A549 (cell line): ENCODE measurements around the gene FERD3L. TPM values are rescaled to one million over a fixed set of nuclear protein-coding genes. Genes with fewer than 3 reads are reported as not detected.

ENCODE experiments used
- ATAC-seq, 2 experiments: fragments of 200-7000 bp in 1 of 2; fragments of >200 bp in 1 of 2; cut with Nextera tagmentation in 1 of 2; cut with Tn5 transposase in 1 of 2; 3 replicates each; pipeline versions ENCODE4 v1.8.0 to v1.9.1; 2018 to 2020; ENCODE audit warnings: mild to moderate bottlenecking in 1 of 2, moderate library complexity in 1 of 2
- CTCF ChIA-PET: fragments of 300-600 bp; sonication (Branson Sonifier 250); formaldehyde crosslinking; extraction: SDS; loops from one replicate; lab custom pipeline; 2021; ENCODE audit warnings: antibody characterized with exemption, inconsistent platforms; lab: Yijun Ruan, JAX
- POLR2A ChIA-PET: fragments of 350-600 bp; formaldehyde crosslinking; extraction: SDS; loops from one replicate; lab custom pipeline; 2021; ENCODE audit warnings: antibody characterized with exemption, inconsistent platforms; lab: Yijun Ruan, JAX
- DNase-seq, 2 experiments: peaks; one replicate each; pipeline versions ENCODE4 v3.0.0 to v3.0.0-alpha.2; 2011 to 2016; ENCODE audit warnings: low read depth in 1 of 2, low spot score in 1 of 2
- FAIRE-seq: peaks from 2 replicates; lab custom pipeline; 2011; peaks lifted over from hg19 to GRCh38; lab: Jason Lieb, UNC
- H3K27ac ChIP-seq, 2 experiments: fragments of >200 bp; sonication (Bioruptor Twin); formaldehyde crosslinking; 3 replicates each; pipeline ENCODE4 v1.5.1; 2016 to 2017
- H3K4me1 ChIP-seq: fragments of >200 bp; sonication (Bioruptor Twin); formaldehyde crosslinking; 3 replicates; pipeline ENCODE4 v1.6.1; 2016
- H3K4me2 ChIP-seq: fragments of >200 bp; sonication (Bioruptor Twin); formaldehyde crosslinking; 3 replicates; pipeline ENCODE4 v1.6.1; 2016
- H3K4me3 ChIP-seq: fragments of >200 bp; sonication (Bioruptor Twin); formaldehyde crosslinking; 3 replicates; pipeline ENCODE4 v1.5.1; 2016
- H3K9me3 ChIP-seq: fragments of >200 bp; sonication (Bioruptor Twin); formaldehyde crosslinking; 3 replicates; pipeline ENCODE4 v1.6.1; 2016
- ATOH8 ChIP-seq: fragments of 250-450 bp; sonication (Bioruptor Pico); IDR thresholded peaks from 2 replicates; pipeline ENCODE4 v1.5.0; 2020; ENCODE audit warnings: low read depth, mild to moderate bottlenecking, moderate library complexity
- BHLHE40 ChIP-seq: IDR thresholded peaks from 2 replicates; pipeline ENCODE4 v1.6.1; 2012; ENCODE audit warnings: low read depth, low read length, inconsistent platforms
- CBX2 ChIP-seq: fragments of 200-600 bp; sonication (generic); IDR thresholded peaks from 2 replicates; pipeline ENCODE4 v1.6.1; 2016; ENCODE audit warnings: low read depth, mild to moderate bottlenecking, borderline replicate concordance
- CHD4 ChIP-seq: fragments of 200-600 bp; sonication (generic); IDR thresholded peaks from 2 replicates; pipeline ENCODE4 v1.6.1; 2016; ENCODE audit warnings: antibody characterized with exemption, mild to moderate bottlenecking, borderline replicate concordance
- EHF ChIP-seq: fragments of 250-450 bp; sonication (Bioruptor Pico); IDR thresholded peaks from 2 replicates; pipeline ENCODE4 v1.5.0; 2020; ENCODE audit warnings: mild to moderate bottlenecking
- EHMT2 ChIP-seq: fragments of 200-600 bp; sonication (generic); IDR thresholded peaks from 2 replicates; pipeline ENCODE4 v1.6.1; 2016; ENCODE audit warnings: antibody characterized with exemption, low read depth, mild to moderate bottlenecking, moderate library complexity
- ELK1 ChIP-seq: fragments of 150-350 bp; IDR thresholded peaks from 2 replicates; pipeline ENCODE4 v1.6.1; 2014; ENCODE audit warnings: low read depth, mild to moderate bottlenecking, low read length
- EP300 ChIP-seq, 2 experiments: fragments of >200 bp; sonication (Bioruptor Twin); formaldehyde crosslinking; IDR thresholded peaks; 2 replicates in 1 of 2; 3 replicates in 1 of 2; pipeline ENCODE4 v1.6.1; 2016 to 2017
- FOSB ChIP-seq: fragments of 250-450 bp; sonication (Bioruptor Pico); IDR thresholded peaks from 2 replicates; pipeline ENCODE4 v1.5.0; 2020; ENCODE audit warnings: mild to moderate bottlenecking, moderate library complexity
- FOSL2 ChIP-seq, 2 experiments: fragments of 450-650 bp in 1 of 2; fragments of >200 bp in 1 of 2; sonication (Bioruptor Twin) in 1 of 2; formaldehyde crosslinking; IDR thresholded peaks; 2 replicates each; pipeline versions ENCODE4 v1.5.0 to v1.6.1; 2016 to 2020; ENCODE audit warnings: mild to moderate bottlenecking in 1 of 2, moderate library complexity in 1 of 2
- HES2 ChIP-seq: fragments of >200 bp; sonication (Bioruptor Twin); formaldehyde crosslinking; IDR thresholded peaks from 2 replicates; pipeline ENCODE4 v1.6.1; 2016
- HOXB13 ChIP-seq: fragments of 250-450 bp; sonication (Bioruptor Pico); IDR thresholded peaks from 2 replicates; pipeline ENCODE4 v1.5.0; 2020; ENCODE audit warnings: low read depth, mild to moderate bottlenecking, moderate library complexity
- JUN ChIP-seq, 2 experiments: fragments of >200 bp; sonication (Bioruptor Twin); formaldehyde crosslinking; IDR thresholded peaks; 2 replicates in 1 of 2; 3 replicates in 1 of 2; pipeline ENCODE4 v1.6.1; 2016 to 2017
- JUNB ChIP-seq: fragments of >200 bp; sonication (Bioruptor Twin); formaldehyde crosslinking; IDR thresholded peaks from 2 replicates; pipeline ENCODE4 v1.6.1; 2016
- MAFK ChIP-seq: fragments of 450-650 bp; IDR thresholded peaks from 2 replicates; pipeline ENCODE4 v1.6.1; 2014; ENCODE audit not compliant: partially characterized antibody
- NFE2L2 ChIP-seq: fragments of 150-350 bp; conservative IDR thresholded peaks from 2 replicates; pipeline ENCODE4 v1.6.1; 2014; ENCODE audit warnings: low read length
- NPAS2 ChIP-seq: fragments of 250-450 bp; sonication (Bioruptor Pico); IDR thresholded peaks from 2 replicates; pipeline ENCODE4 v1.8.0; 2022; ENCODE audit warnings: mild to moderate bottlenecking, moderate library complexity, borderline replicate concordance
- NR3C1 ChIP-seq: fragments of >200 bp; sonication (Bioruptor Twin); formaldehyde crosslinking; IDR thresholded peaks from 3 replicates; pipeline ENCODE4 v1.6.1; 2017
- PHF8 ChIP-seq: fragments of 200-600 bp; sonication (generic); IDR thresholded peaks from 2 replicates; pipeline ENCODE4 v1.6.1; 2016; ENCODE audit warnings: low read depth, mild to moderate bottlenecking, antibody characterized with exemption, moderate library complexity, borderline replicate concordance
- POLR2A ChIP-seq: IDR thresholded peaks from 2 replicates; pipeline ENCODE4 v1.6.1; 2012; ENCODE audit warnings: mild to moderate bottlenecking, low read length
- POLR2AphosphoS2 ChIP-seq: conservative IDR thresholded peaks from 2 replicates; pipeline ENCODE4 v1.6.1; 2012; ENCODE audit warnings: low read length, improper control_type of control experiment, inconsistent platforms
- RNF2 ChIP-seq: fragments of 200-600 bp; sonication (generic); IDR thresholded peaks from 2 replicates; pipeline ENCODE4 v1.6.1; 2016; ENCODE audit warnings: low read depth, mild to moderate bottlenecking, antibody characterized with exemption, moderate library complexity, borderline replicate concordance
- USF2 ChIP-seq: fragments of 450-650 bp; IDR thresholded peaks from 2 replicates; pipeline ENCODE4 v1.6.1; 2014; ENCODE audit warnings: antibody characterized with exemption
- ZC3H11A ChIP-seq: fragments of 450-650 bp; IDR thresholded peaks from 2 replicates; pipeline ENCODE4 v1.6.1; 2014; ENCODE audit warnings: antibody characterized with exemption, mild to moderate bottlenecking
- ZNF302 ChIP-seq: fragments of 250-450 bp; sonication (Bioruptor Pico); IDR thresholded peaks from 2 replicates; pipeline ENCODE4 v1.9.0; 2021; ENCODE audit warnings: inconsistent platforms, mild to moderate bottlenecking, moderate library complexity
- ZSCAN20 ChIP-seq: fragments of 250-450 bp; sonication (Bioruptor Pico); IDR thresholded peaks from 2 replicates; pipeline ENCODE4 v1.8.0; 2022; ENCODE audit warnings: mild to moderate bottlenecking, moderate library complexity
- WGBS: methylation state at CpG from one replicate; pipeline ENCODE4 v1.1.6; 2017; ENCODE audit errors: missing lambda C conversion rate; 5-methylcytosine and 5-hydroxymethylcytosine counted together
- polyA plus RNA-seq, 4 experiments: library from polyadenylated mRNA; depleted of rRNA in 3 of 4; stranded (reverse); fragments of >200 nt; fragmentation: RNase III in 1 of 4; extraction: RNeasy Plus Mini Kit Qiagen cat#74134 plus additional on column Dnase treatment in 1 of 4; gene quantifications; 2 replicates in 3 of 4; 3 replicates in 1 of 4; pipeline ENCODE4 v1.2.3, GENCODE V29; 2011 to 2017

FERD3L gene
- polyA plus RNA-seq, 2 of the 4 experiments (the other 2 are of a cell fraction): not detected

- no peak overlapping the region for H3K27ac ChIP-seq
- no peak for FAIRE-seq
- POLR2A ChIA-PET: no interaction called here
- no peaks in the 10 kb centered on the region for H3K9me3 ChIP-seq
- TF ChIP-seq NPAS2 (CRISPR knock-in tag) (no peak), JUNB (no peak), POLR2AphosphoS2 (no peak), JUN (IDR thresholded peaks at IDR 0.05) (no peak), POLR2A (no peak), EP300 (IDR thresholded peaks at IDR 0.05) (no peak)
- CTCF ChIA-PET: no interaction called here
- ATAC-seq: no peak
- H3K4me2 ChIP-seq: no peak overlapping the region
- H3K4me3 ChIP-seq: no peak overlapping the region
- no peak for DNase-seq
- WGBS: 20% methylated on average over 4 of the region's 4 CpGs
- no peaks in the 10 kb centered on the region for H3K4me1 ChIP-seq
These were observed 5.4 kb downstream of the FERD3L start for GRCh38 chr7:19139706-19140327.

GRCh38 chr7:19133886-19134285 lies 11.3 kb downstream of the FERD3L start:
- TF ChIP-seq RNF2 (no peak), EHF (CRISPR knock-in tag) (no peak), NFE2L2 (no peak), MAFK (no peak), FOSB (CRISPR knock-in tag) (no peak), PHF8 (no peak), ATOH8 (no peak)
- DNase-seq (no peak), ATAC-seq (no peak), FAIRE-seq (no peak)
- WGBS: 23% methylated on average over 4 of the region's 4 CpGs
- Histone ChIP-seq H3K4me2 (no peak overlapping the region), H3K9me3 (no peaks in the 10 kb centered on the region), H3K27ac (no peak overlapping the region), H3K4me1 (no peaks in the 10 kb centered on the region), H3K4me3 (no peak overlapping the region)
- ChIA-PET POLR2A (no interaction called here), CTCF (interaction anchor here (1.9 kb wide), 1 partner anchor 11 kb away, joined by 6 read pairs; no protein-coding TSS in a partner anchor)

GRCh38 chr7:19133390-19133789 lies 11.8 kb downstream of the FERD3L start:
- DNase-seq: no peak
- POLR2A ChIA-PET: no interaction called here

More at GRCh38 chr7:19133390-19133789, 11.8 kb downstream of the FERD3L start:
- Histone ChIP-seq H3K4me2 (no peak overlapping the region), H3K27ac (no peak overlapping the region), H3K9me3 (no peaks in the 10 kb centered on the region), H3K4me1 (no peaks in the 10 kb centered on the region), H3K4me3 (no peak overlapping the region)
- ATAC-seq: no peak
- TF ChIP-seq PHF8: no peak
- no peak for TF ChIP-seq FOSB (CRISPR knock-in tag)
- TF ChIP-seq ZSCAN20 (CRISPR knock-in tag): no peak
- no peak for TF ChIP-seq EP300 (IDR thresholded peaks at IDR 0.05)
- no peak for TF ChIP-seq ELK1
- TF ChIP-seq HOXB13 (CRISPR knock-in tag): no peak
- TF ChIP-seq CHD4: no peak
- no peak for TF ChIP-seq FOSL2 (IDR thresholded peaks at IDR 0.05)
- no peak for TF ChIP-seq FOSL2 (CRISPR knock-in tag; IDR thresholded peaks at IDR 0.05)
- no peak for TF ChIP-seq EHMT2
- no peak for TF ChIP-seq BHLHE40
- no peak for TF ChIP-seq HES2
- no peak for TF ChIP-seq USF2
- TF ChIP-seq ZNF302: no peak
- TF ChIP-seq NR3C1: no peak
- TF ChIP-seq ZC3H11A: no peak
- no peak for TF ChIP-seq NFE2L2
- TF ChIP-seq CBX2: no peak
- TF ChIP-seq JUNB: no peak
- WGBS: 25% methylated on average over 4 of the region's 4 CpGs
- no peak for FAIRE-seq
- CTCF ChIA-PET: interaction anchor here (1.9 kb wide), 1 partner anchor 11 kb away, joined by 6 read pairs; no protein-coding TSS in a partner anchor
